Measurements from ENCODE around the gene GHR.
A peak's percentile ranks its signal among the peaks of the same experiment; 100 is the strongest.

GHR gene

GRCh38 chr5:42629284-42629683 is 206.0 kb downstream of the GHR start:
- TF ChIP-seq CTCF (conservative IDR thresholded peaks at IDR 0.05): no peak
- no peak overlapping the region for H3K27ac ChIP-seq

- H3K27ac ChIP-seq: no peak overlapping the region
- no peak for TF ChIP-seq CTCF (conservative IDR thresholded peaks at IDR 0.05)
These were observed 208.0 kb downstream of the GHR start for GRCh38 chr5:42631241-42631640.

- no peak for TF ChIP-seq CTCF (conservative IDR thresholded peaks at IDR 0.05)
- H3K27ac ChIP-seq: no peak overlapping the region
These were observed 209.2 kb downstream of the GHR start for GRCh38 chr5:42632354-42632900.

- H3K27ac ChIP-seq: no peak overlapping the region
- TF ChIP-seq CTCF (conservative IDR thresholded peaks at IDR 0.05): no peak
These were observed 211.3 kb downstream of the GHR start for GRCh38 chr5:42634575-42634974.

GRCh38 chr5:42636425-42636824 is 213.2 kb downstream of the GHR start:
- no peak overlapping the region for H3K27ac ChIP-seq
- TF ChIP-seq CTCF (conservative IDR thresholded peaks at IDR 0.05): peak; percentile 64

- H3K27ac ChIP-seq: no peak overlapping the region
- no peak for TF ChIP-seq CTCF (conservative IDR thresholded peaks at IDR 0.05)
These were observed 213.7 kb downstream of the GHR start for GRCh38 chr5:42636946-42637345.

GRCh38 chr5:42638972-42639371 is 215.7 kb downstream of the GHR start:
- no peak overlapping the region for H3K27ac ChIP-seq
- TF ChIP-seq CTCF (conservative IDR thresholded peaks at IDR 0.05): no peak
